ENCODE measurements around the gene CSGALNACT2. TPM values are rescaled to one million over a fixed set of nuclear protein-coding genes. Genes with fewer than 3 reads are reported as not detected.

The CSGALNACT2 gene
- total and polyA plus RNA-seq, 4 donors: 4.1 to 11.0 (median 6.1) TPM

DNA sequence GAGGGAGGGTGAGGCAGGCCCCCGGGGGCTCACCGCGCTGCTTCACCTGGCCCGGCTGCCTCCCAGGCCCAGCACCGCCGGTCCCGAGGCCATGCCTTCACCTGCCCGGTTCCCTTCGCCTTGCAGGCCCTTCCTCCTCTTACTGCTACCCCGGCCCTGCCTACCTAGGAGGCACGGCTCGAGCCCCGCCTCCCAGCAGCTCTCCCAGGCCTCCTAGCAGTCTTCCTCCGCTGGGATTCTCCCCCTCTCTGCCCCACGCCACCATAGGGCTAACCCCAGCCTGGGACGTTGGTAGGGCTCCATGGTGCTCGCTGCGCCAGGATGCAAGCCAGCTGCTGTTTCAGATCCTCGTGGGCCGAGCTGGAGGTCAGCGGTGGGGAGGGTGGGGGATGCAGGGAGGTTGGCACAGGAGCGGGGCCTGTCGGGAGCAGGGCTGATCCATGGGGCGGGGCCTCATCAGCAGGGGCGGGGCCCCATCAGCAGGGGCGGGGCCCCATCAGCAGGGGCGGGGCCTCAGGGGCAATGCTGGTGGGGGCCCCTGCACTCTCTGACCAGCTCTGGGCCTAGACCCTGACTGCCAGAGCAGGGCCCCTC is 65.3 kb downstream of the CSGALNACT2 start:
- Histone ChIP-seq H3K4me3 (ENCODE audit: low read depth in 1 of 3, low read length in 3 of 3) (no peak overlapping the region), H3K9ac (ENCODE audit: low read depth in 1 of 2, low read length in 2 of 2) (no peak overlapping the region), H3K27ac (ENCODE audit: low read depth in 1 of 2, low read length in 2 of 2) (no peak overlapping the region), H3K9me3 (ENCODE audit: control insufficient read depth in 4 of 4, low read length in 3 of 4) (no peaks in the 10 kb centered on the region), H3K36me3 (ENCODE audit: control insufficient read depth in 4 of 4, insufficient read depth in 3 of 4, low read depth in 1 of 4, low read length in 3 of 4) (no peaks in the 10 kb centered on the region), H3K4me1 (ENCODE audit: control insufficient read depth in 4 of 4, insufficient read depth in 4 of 4, low read length in 3 of 4) (peaks cover 0 to 4% (median 2%) of the 10 kb centered on the region in 4 donors), H3K27me3 (ENCODE audit: control insufficient read depth in 4 of 4, insufficient read depth in 4 of 4, low read length in 3 of 4) (no peaks in the 10 kb centered on the region)
- TF ChIP-seq FOXA1 (IDR thresholded peaks at IDR 0.05) (no peak), RXRA (IDR thresholded peaks at IDR 0.05) (no peak), RAD21 (IDR thresholded peaks at IDR 0.05) (no peak), JUND (IDR thresholded peaks at IDR 0.05) (no peak), GABPA (IDR thresholded peaks at IDR 0.05 in 1 of 2, conservative IDR thresholded peaks at IDR 0.05 in 1 of 2) (no peak)
- WGBS: 47% methylated on average over 27 of the region's 27 CpGs
- DNase-seq (ENCODE audit: low spot score): peak; percentile 66

DNA sequence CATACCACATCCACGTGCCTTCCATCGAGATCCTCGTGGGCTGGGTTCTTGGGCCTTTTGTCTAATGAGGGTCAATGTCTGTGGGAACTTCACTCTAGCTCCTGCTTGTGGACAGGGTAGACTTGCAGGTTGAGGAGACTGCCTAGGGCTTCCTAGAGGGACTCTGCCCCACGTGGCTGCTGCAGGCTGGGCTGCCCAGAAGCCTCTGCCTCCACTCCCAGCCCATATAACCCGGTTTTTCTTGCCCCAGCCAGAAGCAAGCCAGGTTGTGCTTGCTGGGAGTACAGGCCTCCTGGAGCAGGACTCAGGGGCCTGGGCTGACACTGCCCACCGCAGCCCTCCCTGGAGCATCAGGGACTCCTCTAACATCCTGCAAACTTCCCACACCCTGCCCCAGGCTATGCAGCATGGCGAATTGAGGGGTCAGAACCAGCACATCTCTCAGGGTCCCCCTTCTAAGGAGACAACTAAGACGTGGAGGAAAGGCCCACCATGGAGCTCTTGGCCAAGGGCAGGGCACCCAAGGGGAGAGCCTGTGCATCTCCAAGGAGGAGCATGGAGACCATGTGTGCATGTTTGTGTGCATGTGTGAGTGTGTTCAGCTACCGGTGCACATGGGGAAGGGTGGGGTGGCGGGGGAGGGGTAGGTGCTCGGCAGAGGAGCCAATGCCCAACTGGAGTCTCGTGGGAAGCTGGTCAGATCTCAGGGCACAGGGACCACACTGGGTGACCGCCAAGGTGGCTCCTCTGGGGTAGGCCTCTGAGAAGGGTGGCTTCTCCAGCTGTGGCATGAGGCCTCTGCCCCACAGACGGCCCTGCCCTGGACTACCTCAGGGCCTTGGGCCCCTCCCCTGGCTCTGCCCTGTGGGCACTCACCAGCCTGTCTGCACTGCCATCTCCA is 66.0 kb downstream of the CSGALNACT2 start:
- no peak for TF ChIP-seq HNF4A (conservative IDR thresholded peaks at IDR 0.05)
- TF ChIP-seq ZBTB33 (IDR thresholded peaks at IDR 0.05): no peak
- no peak for TF ChIP-seq REST (IDR thresholded peaks at IDR 0.05)
- TF ChIP-seq CTCF (IDR thresholded peaks at IDR 0.05; ENCODE audit: low read depth, low read length, missing input control): no peak
- TF ChIP-seq JUND (IDR thresholded peaks at IDR 0.05): no peak
- H3K27ac ChIP-seq (ENCODE audit: low read depth in 1 of 2, low read length in 2 of 2): no peak overlapping the region
- H3K36me3 ChIP-seq (ENCODE audit: control insufficient read depth in 4 of 4, insufficient read depth in 3 of 4, low read depth in 1 of 4, low read length in 3 of 4): no peaks in the 10 kb centered on the region
- 82% methylated on average over 14 of the region's 14 CpGs for WGBS
- no peak overlapping the region for H3K4me3 ChIP-seq (ENCODE audit: low read depth in 1 of 3, low read length in 3 of 3)
- no peak for DNase-seq (ENCODE audit: low spot score)
- peaks cover 0 to 4% (median 2%) of the 10 kb centered on the region in 4 donors for H3K4me1 ChIP-seq (ENCODE audit: control insufficient read depth in 4 of 4, insufficient read depth in 4 of 4, low read length in 3 of 4)
- H3K9ac ChIP-seq (ENCODE audit: low read depth in 1 of 2, low read length in 2 of 2): no peak overlapping the region
- H3K9me3 ChIP-seq (ENCODE audit: control insufficient read depth in 4 of 4, low read length in 3 of 4): no peaks in the 10 kb centered on the region
- H3K27me3 ChIP-seq (ENCODE audit: control insufficient read depth in 4 of 4, insufficient read depth in 4 of 4, low read length in 3 of 4): no peaks in the 10 kb centered on the region
